ENCODE measurements around the gene SLC25A25.
A peak's percentile ranks its signal among the peaks of the same experiment; 100 is the strongest.
"Not testable (repeated sequence)": the region's sequence is repeated elsewhere in the genome, so short reads cannot be mapped to it uniquely, and the experiment has no call there.

The SLC25A25 gene

GRCh38 chr9:128124873-128125579 is 57.0 kb downstream of the SLC25A25 start:
- DNase-seq (ENCODE audit: low spot score): peak; percentile 35

DNA sequence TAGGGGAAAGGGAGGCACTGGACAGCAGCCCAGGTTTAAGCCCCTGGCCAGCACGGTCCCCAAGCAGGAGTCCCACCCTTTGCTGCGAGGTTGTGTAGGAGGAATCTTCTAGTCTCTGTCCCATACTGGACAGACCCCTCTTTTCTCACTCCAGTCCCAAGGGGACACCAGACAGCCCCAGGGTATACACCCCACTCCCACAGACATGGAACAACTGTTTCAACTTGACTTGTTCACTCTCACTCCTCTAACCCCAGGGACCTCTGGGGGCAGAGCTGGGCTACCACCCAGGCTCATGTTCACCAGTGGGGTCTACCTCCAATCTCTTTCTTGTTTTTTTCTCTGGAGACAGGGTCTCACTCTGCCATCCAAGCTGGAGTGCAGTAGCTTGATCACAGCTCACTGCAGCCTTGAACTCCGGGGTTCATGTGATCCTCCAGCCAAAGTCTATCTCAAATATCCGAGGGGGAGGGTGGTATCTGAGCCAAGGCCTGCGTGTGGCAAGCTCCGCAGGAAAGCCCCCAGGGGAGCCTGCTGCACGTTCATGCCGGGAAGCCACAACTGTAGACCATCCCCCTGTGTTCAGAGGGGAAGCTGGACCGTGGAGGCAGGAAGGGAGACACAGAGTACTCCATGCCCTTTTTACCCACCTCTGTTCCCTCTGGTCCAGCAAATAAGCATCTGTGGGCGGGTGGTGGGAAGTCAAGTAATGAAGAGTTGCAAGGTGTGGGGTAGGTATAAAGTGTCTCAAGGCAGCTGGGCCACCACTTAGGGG is 57.7 kb downstream of the SLC25A25 start:
- DNase-seq (ENCODE audit: low spot score): no peak

DNA sequence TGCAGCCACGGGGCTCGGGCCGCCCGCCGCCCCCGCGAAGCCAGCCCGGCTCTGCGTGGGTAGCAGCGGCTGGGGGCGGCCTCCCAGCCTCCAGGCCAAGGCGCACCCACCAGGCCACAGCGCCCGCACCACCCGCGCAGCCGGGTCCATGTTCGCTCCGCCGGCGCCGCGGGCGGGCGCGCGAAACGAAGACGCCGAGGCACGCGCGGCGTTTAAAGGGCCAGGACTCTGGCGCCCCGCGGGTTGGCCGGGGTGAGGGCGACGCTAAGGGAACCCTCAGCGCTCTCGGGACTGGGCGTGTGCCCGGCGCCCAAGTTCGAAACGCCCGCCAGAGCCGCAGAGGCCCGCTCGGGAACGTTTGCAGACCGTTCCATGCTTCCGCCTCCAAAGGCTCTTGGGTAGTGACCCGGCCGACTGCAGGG is 59.5 kb downstream of the SLC25A25 start, which contains the start of gene PTGES2:
Gene PTGES2 (minus strand): TSS at position 162 of the 422 bp plus-strand sequence. CDS start 12 bp downstream, at position 150.
- peak; percentile 81 for DNase-seq (ENCODE audit: low spot score)

DNA sequence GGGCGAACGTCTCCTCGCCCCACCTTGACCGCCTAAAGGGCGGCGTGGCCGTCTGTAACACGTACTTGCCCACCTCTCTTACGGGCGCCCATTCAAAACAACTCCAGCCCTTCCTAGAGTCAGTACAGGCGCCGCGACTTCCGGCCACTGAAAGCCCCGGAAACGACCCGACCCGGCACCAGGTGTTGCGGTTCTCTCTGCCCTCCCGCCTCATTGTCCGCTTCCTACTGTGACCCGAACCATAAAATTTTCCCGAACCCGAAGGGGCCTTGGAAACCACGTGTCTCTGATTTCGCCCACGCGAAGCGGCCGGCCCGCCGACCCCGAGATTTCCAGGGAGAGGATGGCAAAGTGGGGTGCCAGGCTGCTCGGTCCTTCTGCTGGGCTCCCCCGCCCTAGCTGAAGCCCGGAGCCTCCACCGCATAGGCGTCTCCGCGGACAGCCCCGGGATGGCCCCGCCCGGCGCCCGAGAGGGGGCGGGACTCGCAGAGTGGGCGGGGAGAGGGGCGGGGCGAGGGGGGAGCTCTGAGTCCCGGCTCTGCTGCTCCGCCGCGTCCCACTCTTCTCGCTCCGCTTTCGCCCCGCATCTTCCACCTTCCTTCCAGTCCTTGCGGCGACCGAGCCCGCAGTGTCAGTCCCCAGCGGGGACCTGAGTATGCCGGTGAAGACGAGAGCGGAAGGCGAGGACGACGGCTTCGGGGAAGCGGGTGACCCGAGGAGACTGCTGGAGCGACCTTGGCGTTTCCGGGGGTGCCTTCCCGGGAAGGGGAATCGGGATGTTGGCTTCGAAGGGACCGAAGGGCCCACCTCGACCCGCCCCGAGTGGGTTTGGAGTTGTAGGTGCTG is 60.2 kb downstream of the SLC25A25 start:
- peak; percentile 87 for DNase-seq (ENCODE audit: low spot score)

- no peak for DNase-seq (ENCODE audit: low spot score)
Measured at GRCh38 chr9:128128836-128129590, 61.0 kb downstream of the SLC25A25 start.

- DNase-seq (ENCODE audit: low spot score): peak; percentile 60
Measured at GRCh38 chr9:128129976-128130590, 62.1 kb downstream of the SLC25A25 start.

GRCh38 chr9:128130651-128131050 is 62.6 kb downstream of the SLC25A25 start:
- DNase-seq (ENCODE audit: low spot score): not testable (repeated sequence)

GRCh38 chr9:128131346-128131745 is 63.3 kb downstream of the SLC25A25 start:
- not testable (repeated sequence) for DNase-seq (ENCODE audit: low spot score)

DNA sequence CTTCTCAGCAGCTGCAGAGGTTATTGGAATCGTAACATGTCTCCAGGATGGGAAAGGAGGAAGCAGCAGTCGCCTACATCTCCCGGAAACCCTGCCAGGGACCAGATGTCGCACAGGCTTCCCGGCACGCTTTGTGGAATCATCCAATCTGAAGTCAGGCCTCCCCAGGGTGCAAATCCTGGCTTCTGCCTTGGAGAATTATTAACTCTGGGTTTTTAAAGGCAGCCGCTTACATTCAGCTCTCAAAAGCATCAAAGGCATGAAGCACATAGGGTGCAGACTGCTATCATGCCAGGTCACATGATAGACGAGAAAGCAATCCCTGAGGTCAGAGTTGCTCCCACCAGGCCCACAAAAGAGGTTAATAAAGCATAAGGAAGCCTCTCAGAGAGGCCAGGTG is 64.1 kb downstream of the SLC25A25 start:
- DNase-seq (ENCODE audit: low spot score): not testable (repeated sequence)

DNA sequence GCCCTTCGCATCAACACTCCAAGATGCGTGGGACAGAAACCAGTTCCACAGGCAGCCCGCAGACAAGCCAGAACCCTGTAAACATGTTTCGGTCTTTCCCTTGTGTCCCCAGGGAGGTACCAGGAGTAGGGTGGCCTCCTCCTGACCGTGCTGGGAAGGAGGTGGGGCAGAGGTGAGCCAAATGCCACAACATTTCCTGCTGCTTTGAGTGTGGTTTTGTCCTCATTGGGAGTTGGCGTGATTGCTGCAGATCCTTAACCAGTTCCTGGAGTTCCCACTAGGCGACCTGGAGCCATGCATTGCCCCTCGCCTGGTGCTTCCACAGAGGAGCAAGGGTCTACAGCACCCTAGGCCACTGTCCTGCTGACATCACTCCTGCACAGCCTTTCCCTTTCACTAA is 67.5 kb downstream of the SLC25A25 start:
- DNase-seq (ENCODE audit: low spot score): not testable (repeated sequence)

DNA sequence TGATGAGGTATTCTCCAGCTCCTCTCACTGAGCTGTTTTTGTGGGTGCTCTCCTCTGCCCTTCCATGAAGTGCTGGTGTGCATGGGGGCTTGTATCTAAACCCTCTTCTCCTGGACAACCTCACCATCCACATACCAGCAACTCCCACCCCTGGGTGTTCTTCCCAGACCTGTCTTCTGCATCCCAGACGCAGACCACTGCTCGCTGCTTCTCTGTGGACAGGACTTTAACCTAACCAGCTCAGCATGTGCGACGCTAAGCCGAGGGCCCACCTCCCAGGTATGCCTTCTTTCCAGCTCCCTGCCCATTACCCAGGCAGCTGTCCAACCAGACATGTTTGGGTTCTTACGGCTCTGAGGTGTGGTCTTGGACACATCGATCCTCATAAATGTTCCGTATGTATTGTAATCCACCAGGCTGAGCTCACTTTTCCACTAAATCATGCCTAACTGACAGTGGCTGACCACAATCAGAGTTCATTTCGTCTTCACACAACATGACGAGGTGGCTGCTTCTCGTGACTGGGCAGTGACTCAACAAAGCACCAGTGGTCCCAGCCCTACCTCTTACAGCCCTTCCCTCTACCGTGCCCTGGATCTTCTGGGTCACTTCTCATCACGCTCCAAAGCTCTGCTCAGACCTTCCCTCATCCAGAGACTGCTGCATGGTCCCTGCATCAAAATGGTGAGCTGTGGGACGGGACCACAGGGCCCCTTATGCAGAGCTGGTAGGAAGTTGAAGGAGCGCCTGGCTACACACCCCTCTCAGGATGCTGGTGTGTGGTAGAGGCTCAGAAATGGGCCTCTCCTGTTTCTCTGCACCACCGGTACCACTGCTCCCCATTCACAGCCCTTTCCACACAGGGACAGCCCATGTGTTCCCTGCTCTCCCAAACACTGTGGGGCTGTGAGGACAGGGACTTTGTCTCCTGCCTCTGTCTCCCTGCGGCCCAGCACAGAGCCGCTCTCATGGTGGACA is 69.1 kb downstream of the SLC25A25 start:
- DNase-seq (ENCODE audit: low spot score): no peak

GRCh38 chr9:128138001-128138400 is 70.0 kb downstream of the SLC25A25 start:
- no peak for DNase-seq (ENCODE audit: low spot score)

DNA sequence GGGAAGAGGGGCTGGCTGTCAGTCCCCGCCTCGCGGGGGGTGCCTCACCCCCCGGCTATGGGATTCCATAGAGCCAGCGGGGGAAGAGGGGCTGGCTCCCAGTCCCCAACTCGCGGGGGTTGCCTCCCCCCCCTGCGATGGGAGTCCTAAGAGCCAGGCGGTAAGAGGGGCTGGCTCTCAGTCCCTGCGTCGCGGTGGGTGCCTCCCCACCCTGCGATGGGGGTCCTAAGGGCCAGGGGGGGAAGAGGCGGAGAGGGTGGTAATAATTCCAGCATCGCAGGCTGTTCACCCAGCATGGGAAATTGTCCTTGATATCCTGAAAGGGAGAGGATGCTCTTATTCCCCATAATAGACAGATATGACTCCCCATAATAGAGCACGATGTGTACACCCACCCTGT is 71.6 kb downstream of the SLC25A25 start:
- DNase-seq (ENCODE audit: low spot score): no peak

GRCh38 chr9:128141604-128142003 is 73.6 kb downstream of the SLC25A25 start:
- DNase-seq (ENCODE audit: low spot score): no peak

DNA sequence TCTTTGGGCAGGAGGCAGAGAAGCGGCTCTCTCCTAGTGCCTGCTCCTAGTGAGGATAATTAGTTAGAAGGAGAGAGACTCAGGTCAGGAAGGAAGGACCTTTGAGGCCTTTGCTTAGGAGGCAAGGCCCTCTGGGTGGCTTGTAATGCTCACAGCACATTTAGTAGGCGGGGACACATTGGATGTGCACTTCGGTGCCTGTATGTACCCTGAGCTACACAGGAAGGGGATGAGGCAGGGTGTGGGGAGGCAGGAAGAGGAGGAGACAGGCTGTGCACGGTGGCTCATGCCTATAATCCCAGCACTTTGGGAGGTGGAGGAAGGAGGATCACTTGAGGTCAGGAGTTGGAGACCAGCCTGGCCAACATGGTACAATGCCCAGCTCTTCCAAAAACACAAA is 74.0 kb downstream of the SLC25A25 start:
- DNase-seq (ENCODE audit: low spot score): no peak

GRCh38 chr9:128142596-128142995 is 74.6 kb downstream of the SLC25A25 start:
- DNase-seq (ENCODE audit: low spot score): no peak

DNA sequence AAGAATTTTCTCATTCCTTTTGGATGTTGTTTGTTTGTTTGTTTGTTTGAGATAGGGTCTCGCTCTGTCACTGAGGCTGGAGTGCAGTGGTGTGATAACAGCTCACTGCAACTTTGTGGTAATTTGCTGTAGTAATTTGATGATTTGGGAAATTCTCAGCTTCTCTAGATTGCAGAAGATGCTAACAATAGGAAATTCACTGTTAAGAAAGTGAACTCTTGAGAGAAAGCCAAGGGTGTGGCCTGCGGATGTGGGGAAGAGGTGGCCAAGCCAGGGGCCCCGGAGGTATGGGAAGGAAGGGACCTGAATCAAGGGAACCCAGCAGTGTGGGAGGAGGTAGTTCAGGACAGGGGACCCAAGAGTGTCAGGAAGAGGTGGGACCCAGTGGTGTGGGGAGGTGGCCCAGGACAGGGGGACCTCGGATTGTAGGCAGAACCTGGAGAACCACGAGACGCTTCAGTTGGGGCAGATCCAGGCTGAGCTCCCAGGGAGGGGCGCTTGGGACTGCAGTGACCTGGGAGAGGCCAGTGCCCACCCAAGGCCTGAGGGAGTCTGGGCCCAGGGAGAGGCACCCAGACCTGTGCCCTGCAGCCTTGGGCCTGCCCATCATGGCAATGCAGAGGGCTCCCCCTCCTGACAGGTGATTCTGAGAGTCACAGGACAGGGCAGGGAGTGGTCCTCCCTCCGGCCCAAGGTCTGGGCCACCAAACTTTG is 75.7 kb downstream of the SLC25A25 start:
- DNase-seq (ENCODE audit: low spot score): no peak

DNA sequence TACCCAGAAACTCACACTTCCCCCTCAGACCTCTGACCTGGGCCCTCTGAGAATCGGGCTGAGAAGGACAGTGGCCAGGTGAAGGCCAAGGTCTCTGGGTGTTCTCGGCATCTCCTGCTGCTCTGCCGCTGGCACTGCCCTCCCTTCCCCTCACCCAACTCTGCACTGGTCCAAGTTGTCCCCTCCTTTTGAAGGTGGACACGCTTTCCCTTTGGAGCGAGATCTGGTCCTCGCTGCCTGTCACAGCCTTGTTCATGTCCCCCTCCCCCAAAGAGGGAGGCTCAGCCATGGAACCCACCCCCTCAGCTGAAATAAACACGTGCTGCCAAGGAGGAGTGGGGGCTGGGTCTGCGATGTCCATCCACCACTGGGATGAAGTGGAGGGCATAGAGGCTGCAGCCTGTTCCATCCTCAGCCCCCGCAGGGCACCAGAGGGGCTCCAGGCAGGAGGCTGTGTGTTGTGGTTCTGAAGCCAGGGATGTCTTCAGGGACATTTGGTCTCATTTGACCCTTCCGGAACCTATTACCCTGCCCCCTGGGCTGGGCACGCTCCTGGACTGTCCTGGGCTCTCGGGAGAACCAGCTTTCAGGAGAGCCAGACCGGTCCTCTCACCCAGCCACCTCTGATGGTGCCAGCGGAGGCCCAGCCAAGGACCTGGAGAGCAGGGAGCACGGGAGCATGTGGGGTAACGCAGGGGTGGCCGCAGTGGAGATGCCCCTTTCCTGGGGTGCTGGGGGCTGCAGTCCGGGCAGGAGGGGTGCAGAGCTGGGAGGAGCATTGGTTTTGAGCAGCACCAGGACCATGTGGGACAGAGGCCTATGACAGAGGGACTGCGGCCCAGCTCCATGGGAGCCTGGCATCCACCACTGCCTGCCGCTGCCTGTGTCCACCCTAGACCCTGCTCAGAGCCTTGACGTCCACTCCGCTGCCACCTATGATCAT is 76.5 kb downstream of the SLC25A25 start:
- no peak for DNase-seq (ENCODE audit: low spot score)
